Lung microvascular endothelial cell (primary cell): ENCODE results near the gene SBK3. TPM values are rescaled to one million over a fixed set of nuclear protein-coding genes. Genes with fewer than 3 reads are reported as not detected.
A peak's percentile ranks its signal among the peaks of the same experiment; 100 is the strongest.
"Not testable (repeated sequence)": the region's sequence is repeated elsewhere in the genome, so short reads cannot be mapped to it uniquely, and the experiment has no call there.

ENCODE experiments used
- DNase-seq, 2 donors: peaks; one replicate each; pipeline versions ENCODE4 v3.0.0 to v3.0.0-alpha.2; 2010; ENCODE audit warnings: low read depth in 2 of 2
- total RNA-seq: library from RNA; depleted of rRNA; stranded (reverse); fragments of >200 nt; gene quantifications from 2 replicates; pipeline ENCODE4 v1.2.1, GENCODE V29; 2014

Gene SBK3
- total RNA-seq, 1 donor from 2014 or later, result 0.20 TPM

- no peak for DNase-seq
These were observed 31.4 kb upstream of the SBK3 start for GRCh38 chr19:55576746-55577145.

- DNase-seq, result not testable (repeated sequence)
These were observed 28.6 kb upstream of the SBK3 start for GRCh38 chr19:55573929-55574328.

DNA sequence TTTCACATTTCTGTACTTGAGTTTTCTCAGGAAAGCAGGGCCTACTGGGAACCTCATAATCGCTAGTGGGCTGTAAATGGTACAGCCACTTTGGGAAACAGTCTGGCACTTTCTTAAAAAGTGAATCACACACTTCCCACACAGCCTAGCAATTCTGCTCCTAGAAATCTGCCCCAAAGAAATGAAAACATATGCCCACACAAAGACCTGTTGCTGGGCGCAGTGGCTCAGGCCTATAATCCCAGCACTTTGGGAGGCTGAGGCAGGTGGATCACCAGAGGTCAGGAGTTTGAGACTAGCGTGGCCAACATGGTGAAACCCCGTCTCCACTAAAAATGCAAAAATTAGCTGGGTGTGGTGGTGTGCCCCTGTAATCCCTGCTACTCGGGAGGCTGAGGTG is 24.1 kb upstream of the SBK3 start:
- not testable (repeated sequence) for DNase-seq

- DNase-seq, result no peak
These were observed 22.5 kb upstream of the SBK3 start for GRCh38 chr19:55567708-55568328.

- DNase-seq, result no peak
These were observed 21.5 kb upstream of the SBK3 start for GRCh38 chr19:55566823-55567222.

DNA sequence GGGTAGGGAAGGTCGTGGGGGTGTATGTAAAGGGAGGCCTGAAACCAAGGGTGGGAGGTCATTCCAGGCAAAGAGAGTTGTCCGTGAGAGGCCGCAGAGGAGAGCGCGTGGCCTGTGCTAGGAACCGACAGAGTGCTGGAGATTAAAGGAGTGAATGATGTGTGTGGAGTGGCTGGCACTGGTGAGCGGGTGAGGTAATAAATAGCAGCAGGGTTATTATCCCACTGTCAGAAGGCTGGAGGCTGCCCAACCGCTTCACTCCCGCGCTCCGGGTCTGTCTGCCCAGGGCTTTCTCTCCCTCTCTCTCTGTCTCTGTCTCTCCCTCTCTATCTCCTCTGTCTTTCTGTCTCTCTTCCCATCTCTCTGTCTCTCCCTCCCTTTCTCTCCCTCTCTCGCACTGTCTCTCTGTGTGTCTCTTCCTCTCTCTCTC is 17.9 kb upstream of the SBK3 start:
- DNase-seq, result no peak

GRCh38 chr19:55559684-55560083 is 14.3 kb upstream of the SBK3 start:
- DNase-seq, result no peak

GRCh38 chr19:55554741-55555152 is 9.4 kb upstream of the SBK3 start:
- no peak for DNase-seq

DNA sequence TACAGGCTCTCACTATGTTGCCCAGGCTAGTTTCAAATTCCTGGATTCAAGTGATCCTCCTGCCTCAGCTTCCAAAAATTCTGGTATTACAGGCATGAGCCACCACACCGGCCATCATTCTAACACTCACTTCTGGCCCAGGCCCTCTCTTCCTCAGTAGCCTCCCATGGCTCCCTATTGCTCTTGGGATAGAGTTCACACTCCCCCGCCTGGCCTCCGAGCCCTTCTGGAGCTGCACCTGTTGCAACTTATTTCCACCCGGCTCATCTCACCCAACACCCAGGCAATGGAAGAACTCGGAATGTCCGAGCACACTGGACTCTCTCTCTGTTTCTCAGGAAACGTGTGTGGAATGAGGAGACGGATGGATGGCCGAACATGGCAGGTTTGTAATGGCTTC is 9.0 kb upstream of the SBK3 start:
- DNase-seq, result no peak

DNA sequence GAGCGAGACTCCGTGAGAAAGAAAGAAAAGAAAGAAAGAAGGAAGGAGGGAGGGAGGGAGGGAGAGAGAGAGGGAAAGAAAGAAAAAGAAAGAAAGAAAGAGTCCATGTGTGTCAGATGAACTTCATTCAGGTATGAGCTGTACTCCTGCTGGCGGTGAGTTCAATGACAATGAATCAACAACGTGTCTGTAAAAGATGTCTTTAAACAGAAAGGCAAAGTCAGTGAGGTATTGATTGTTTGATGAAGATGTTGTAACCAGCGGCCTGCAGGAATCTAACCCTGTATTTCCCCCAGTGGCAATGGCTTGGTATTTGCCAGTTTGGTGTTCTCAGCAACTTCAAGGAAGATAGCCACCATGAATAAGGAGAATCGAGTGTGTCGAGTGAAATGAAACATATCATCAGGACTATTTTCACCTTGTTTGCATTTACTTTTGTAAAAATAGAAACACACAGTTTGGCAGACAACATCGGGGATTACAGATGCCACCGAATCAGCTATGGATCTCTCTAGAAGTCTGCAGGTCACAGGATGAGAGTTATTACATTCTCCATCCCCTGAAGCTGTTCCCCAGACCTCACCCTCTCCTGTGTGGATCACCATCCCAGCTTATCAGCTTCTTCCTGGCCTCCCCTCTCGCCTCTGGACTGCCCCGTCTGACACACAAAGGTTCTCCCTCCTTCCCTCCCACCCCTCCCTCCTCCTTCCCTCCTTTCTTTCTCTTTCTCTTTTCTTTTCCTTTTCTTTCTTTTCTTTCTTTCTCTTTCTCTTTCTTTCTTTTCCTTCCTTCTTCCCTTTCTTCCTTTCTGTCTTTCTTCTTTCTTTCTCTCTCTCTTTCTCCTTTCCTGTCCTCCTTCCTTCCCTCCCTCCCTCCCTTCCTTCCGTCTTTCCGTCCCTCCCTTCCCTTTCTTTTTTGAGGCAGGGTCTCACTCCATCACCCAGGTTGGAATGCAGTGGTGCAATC is 8.2 kb upstream of the SBK3 start:
- no peak for DNase-seq

DNA sequence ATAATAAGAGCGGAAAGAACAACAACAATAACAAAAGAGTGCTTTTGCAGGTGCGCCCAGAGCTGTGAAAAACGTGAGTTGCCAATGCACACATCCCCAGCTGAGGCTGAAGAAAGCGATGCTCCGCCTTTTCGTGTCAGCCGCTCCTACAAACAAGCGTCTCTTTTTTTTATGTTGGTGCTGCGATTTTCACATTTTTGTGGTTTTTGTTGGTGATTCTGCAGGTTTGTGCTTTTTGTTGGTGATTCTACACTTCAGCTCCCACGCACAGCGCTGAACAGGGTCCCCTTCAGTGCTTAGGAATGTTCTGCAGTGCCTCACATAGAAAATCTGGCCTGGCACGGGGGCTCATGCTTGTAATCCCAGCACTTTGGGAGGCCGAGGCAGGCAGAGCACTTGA is 7.3 kb upstream of the SBK3 start:
- DNase-seq, result no peak

GRCh38 chr19:55552206-55552605 is 6.9 kb upstream of the SBK3 start:
- no peak for DNase-seq

DNA sequence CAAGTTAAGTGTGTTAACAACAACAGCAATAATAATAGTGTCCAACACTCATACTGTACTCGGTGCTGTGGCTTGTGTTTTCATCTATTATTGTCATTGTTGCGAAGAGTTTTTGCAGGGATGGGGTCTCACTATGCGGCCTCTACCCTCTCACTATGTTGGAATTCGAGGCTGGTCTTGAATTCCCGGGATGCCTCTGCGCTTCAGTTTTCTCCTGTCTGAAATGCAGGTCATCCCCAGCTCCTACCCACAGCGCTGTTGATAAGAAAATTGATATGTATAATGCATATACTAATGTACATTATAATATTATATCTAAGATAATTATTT is 4.9 kb upstream of the SBK3 start:
- DNase-seq, result no peak

DNA sequence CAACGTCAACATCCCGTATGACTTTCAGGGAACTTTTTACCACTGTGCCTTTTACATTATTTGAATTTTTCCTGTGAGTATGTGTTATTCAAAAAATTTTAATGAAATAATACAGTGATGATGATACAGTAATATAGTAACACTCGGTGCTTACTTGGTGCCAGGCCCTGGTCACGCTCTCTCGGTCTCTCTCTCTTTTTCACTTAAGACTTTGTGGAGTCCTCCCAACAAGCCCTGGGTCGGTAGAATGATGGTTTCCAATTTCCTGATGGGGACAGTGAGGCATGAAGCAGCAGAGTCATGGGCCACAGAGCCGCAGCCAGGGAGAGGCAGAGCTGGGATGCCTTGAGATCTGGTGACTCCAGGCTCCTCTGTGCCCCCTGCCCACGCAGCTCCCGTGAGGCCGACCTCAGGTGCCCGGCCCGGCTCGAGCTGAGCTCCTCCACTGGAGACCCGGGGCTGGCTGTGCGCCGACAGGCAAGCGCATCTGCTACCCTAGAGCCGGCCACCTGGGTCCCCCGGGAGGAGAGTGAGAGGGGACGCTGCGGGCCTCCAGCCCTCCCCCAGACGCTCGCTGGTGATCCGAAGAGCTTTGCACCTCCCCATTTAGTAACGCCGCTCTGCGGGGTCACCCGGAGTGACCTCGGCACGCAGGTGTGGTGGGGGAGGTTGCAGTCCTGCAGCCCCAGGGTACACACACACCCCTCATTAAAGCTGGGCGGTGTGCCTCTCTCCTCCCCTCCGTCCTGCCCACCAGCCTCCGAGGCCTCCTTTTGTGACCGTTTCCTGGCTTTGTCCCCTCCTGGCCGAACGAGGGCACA is 4.4 kb upstream of the SBK3 start:
- DNase-seq, result peak; percentile 74 to 82

DNA sequence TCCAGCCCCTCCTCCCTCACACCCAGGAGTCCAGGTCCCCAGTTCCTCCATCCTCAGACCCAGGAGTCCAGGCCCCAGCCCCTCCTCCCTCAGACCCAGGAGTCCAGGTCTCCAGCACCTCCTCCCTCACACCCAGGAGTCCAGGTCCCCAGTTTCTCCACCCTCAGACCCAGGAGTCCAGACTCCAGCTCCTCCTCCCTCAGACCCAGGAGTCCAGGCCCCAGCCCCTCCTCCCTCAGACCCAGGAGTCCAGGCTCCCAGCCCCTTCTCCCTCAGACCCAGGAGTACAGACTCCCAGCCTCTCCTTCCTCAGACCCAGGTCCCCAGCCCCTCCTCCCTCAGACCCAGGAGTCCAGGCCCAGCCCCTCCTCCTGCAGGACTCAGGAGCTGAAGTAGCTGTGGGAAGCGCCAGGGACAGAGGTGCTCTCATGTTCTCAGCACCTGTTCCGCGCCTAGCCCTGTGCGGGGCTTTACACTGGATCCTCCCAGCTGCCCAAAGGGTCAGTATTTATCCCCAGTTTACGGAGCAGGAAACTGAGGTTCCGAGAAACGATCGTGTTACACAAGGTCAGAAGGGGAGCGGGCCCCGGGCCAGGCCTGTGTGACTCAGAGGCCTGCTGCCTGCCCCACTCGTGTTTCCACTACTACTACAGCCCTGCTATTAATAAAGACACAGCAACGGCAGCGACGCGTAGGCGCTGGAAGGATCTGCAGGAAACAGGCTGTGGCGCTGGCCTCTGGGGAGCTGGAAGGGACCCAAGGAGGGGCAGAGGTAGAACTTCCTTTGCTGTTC is 1.7 kb upstream of the SBK3 start:
- DNase-seq, result peak; percentile 93 to 98

- no peak for DNase-seq
These were observed 668 bp upstream of the SBK3 start for GRCh38 chr19:55546011-55546410.

DNA sequence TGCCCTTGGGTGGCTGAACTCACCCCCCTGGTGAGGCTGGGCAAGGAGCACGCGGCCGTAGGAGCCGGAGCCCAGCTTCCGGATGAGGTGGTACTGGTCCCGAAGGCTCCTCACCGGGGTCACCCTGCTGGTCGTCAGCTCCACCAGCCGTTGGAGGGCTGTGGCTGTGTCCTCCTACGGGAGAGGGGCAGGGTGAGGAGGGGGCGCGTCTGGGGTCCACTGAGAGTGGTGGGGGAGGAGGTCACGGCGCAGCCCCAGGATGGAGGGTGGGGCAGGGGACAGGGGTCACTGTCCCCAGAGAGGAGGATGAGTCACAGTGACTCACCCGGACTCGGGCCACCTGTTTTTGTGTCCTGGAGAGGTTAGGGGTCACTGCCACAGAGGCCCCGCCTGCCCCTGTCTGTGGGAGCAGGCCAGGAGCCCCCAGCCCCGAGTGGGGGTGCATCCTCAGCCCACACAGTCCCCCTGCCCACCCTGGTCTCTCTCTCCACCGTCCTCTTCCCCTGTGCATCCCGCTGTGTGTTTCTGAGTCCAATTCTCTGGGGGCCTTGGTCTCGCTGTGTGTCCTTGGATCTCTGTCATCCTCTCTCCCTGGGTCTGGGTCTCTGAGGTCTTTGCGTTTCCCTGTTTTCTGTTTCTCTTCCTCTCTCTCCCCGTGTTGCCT is 435 bp downstream of the SBK3 start:
- DNase-seq, result no peak

GRCh38 chr19:55544014-55544413 is 1.3 kb downstream of the SBK3 start:
- no peak for DNase-seq

DNA sequence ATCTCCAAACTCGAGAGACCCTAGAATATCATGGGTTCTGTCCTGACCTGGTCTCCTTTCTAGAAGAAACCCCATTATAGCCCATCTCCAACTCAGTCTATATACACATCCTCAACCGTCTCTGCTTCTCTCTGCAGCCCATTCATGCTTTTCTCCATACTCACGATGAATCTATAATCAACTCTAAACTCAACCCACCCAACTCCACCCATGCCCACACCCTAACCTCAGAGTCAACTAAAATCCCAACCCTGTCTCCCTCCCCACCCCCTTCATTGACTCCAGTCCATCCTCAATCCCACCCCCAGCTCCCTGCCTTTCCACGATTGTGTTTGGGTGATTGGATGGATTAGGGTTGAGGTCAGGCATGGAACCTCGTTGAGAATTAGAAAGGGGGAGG is 1.8 kb downstream of the SBK3 start:
- DNase-seq, result no peak

DNA sequence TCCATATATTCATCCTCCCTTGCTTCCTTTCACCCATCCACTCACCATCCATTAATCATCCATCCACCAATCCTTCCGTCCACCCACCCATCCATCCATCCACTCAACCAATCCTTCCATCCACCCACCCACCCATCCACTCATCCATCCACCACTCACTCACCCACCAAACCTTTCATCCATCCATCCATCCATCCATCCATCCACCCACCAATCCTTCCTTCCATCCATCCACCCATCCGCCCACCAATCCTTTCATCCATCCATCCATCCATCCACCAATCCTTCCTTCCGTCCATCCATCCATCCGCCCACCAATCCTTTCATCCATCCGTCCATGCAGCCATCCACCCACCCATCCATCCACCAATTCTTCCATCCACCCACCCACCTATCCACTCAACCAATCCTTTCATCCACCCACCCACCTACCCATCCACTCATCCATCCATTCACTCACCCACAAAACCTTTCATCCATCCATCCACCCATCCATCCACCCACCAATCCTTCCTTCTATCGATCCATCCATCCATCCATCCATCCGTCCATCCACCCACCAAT is 3.0 kb downstream of the SBK3 start:
- DNase-seq, result no peak
